GM18526 (cell line): ENCODE data around the gene RHEX.

ENCODE experiments used
- POLR2A ChIP-seq: IDR thresholded peaks from 3 replicates; pipeline ENCODE4 v1.6.1; 2011; ENCODE audit not compliant: insufficient read length; ENCODE audit errors: extremely low read depth

Gene RHEX

DNA sequence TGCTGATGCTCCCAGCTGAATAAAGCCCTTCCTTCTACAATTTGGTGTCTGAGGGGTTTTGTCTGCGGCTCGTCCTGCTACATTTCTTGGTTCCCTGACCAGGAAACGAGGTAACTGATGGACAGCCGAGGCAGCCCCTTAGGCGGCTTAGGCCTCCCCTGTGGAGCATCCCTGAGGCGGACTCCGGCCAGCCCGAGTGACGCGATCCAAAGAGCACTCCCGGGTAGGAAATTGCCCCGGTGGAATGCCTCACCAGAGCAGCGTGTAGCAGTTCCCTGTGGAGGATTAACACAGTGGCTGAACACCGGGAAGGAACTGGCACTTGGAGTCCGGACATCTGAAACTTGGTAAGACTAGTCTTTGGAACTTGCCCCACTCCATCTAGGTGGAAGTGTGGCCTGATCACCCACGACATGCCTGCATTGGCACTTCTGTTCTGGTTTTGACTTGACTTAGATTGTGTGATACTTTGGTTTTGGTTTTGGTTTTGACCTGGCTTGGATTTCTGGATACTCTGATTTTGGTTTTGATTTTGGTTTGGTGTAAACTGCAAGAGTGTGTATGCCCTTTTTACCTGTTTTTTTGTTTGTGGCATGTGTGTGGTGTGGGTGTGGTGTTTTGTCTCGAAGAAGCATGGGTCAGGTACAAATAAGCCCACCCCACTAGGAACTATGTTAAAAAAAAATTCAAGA is at the start of gene RHEX:
RHEX (plus strand) TSS at position 255 of the 692 bp plus-strand sequence. CDS start 44,656 bp downstream, outside the sequence.
- TF ChIP-seq POLR2A = peak; percentile 30

DNA sequence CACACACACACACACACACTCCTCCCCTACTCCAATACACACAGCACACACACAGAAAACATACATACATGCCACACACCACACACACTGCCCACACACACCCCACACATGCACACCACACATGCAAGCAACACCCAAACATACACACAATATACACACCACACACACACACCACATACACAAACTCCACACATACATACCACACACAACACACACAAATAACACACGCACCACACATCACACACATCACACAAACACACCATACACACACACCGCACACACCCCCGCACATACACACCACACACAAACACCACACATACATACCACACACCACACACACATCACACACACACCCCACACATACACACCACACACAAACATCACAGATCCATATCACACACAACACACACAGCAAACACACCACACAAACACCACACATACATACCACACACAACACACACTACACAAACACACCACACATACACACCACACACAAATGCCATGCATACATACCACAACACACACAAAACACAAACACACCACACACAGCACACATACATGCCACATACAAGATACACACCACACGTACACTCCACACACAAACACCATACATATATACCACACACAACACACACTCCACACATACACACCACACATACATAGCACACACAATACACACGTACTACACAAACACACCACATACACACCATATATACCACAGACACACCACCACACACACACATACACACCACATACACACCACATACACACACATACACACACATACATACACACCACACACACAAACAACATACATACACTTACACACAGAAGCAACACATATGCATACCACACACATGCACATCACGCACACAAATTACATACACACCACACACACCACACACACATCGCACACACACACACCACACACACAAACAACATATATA is 48.8 kb upstream of the RHEX start:
- TF ChIP-seq POLR2A = no peak

GRCh38 chr1:206004826-206005225 is 48.1 kb upstream of the RHEX start:
- no peak for TF ChIP-seq POLR2A

DNA sequence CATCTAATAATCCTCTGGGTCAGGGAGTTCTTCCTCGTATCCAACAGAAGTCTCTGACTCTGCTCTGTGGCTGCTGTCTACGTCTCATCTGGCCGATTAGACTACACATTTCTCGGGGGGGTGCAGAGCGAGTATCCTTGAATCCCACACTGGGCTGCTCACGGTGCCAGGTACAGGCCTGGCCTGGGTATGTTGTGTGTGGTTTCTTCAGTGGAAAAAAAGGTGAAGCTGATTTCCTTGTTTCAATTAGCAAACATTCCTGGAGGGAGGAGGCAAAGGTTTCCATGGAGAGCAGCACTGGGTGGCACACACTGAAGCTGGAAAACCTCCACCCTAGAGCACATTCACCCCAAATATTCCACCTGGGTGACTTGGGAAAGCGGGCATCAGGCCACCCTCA is 47.7 kb upstream of the RHEX start:
- TF ChIP-seq POLR2A = no peak

DNA sequence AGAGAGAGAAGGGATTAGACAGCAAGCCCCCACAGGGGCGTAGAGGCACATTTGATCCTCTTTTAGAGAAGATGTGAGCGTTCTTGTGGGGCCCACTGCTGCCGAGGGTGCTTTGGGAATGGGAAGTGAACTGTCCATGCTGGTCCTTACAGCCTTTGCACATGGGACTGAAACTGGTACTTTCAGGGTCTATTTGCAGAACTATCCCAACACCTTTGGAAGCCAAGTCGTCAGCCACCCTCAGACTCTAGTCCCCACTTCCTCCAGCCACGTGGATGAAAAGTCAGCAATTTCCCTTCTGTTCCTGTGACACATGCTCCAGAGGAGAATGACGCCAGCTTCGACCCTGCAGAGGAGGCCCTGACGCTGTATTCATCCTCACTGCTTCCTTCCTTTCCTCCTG is 47.2 kb upstream of the RHEX start:
- TF ChIP-seq POLR2A = no peak

DNA sequence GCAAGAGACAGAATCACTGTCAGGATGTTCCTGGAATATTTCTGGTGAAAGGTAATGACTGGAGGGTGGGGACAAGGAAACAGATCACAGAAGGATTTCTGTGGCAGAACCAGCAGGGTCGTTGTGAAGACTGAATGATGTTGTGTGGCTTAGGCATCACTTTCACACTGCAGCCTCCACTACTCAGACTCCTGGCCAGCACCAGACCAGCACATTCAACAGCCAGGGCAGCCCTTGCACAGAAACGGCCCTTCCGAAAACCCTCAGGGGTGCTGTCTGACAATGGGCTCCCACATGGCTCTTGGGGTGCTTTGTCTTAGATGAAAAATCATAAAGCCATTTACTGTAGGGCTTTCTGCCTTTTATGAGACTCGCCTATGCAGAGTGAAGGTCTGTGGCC is 46.0 kb upstream of the RHEX start:
- no peak for TF ChIP-seq POLR2A

DNA sequence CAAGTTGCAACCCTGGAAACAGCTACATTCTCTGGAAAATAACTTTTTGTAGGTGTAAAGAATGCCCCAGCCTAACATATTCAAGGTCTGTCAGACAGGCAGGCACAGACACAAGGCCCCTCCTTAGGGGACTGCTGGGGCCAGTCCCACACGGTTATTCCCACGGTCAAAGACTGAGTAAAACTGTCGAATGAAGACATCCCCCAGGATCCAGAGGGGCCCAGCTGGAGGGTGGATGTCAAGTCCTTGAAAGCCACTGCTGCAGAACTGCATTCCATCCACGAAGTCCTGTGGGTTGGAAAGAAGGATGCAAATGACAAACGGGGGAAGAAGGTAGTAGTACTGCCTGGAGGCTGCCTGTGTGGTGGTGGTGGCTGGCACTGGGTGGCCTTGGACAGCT is 42.9 kb upstream of the RHEX start:
- TF ChIP-seq POLR2A = no peak

DNA sequence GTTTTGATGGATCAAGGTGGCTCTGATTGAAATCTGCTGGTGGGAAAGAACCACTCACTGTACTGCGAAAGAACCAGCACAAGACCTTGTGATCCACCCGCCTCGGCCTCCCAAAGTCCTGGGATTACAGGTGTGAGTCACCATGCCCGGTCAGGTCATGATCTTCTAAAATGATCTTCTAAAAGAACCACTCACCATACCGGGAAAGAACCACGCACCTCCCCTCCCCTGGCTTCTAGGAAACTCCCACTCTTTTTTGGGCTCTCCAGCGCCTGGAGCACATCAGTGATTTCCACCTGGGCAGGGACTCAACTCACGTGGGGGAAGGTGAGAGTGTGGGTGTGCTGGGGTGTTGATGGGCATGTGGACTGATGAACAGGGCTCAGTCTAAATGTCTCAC is 41.9 kb upstream of the RHEX start:
- TF ChIP-seq POLR2A = no peak

DNA sequence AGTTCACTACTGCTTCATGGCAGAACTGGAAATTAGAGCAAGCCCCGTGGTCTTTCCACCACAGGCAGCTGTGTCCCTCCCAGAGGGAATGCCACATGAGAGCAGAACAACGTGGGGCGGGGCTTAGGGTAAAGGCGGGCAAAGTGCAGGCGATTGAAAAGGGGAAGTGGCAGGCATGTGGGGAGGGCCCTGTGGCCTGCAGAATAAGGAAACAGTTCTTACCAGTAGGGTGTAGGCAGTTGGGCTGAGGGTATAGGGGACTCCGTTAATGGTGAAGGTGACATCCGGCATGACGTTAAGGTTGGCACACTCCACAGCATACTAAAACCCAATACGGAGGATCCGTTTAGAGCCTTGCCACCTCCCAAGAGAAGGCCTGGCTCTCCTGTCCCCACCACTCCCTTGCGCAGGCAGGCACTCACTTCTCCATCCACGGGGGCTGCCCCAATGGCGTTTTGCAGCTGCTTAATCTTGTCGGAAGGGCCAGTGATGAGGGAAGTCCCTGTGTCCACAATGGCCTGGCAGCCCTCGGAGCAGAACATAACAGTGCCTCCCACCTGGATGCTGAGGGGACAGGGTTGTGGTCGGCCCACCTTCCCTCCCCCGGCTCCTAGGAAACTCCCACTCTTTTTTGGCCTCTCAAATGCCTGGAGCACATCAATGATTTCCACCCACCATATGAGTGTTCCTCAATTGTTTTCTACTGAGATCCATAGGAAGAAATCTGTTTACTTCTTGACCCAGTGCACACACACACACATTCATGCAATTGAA is 40.7 kb upstream of the RHEX start:
- TF ChIP-seq POLR2A = no peak

GRCh38 chr1:206013026-206013795 is 39.8 kb upstream of the RHEX start:
- TF ChIP-seq POLR2A = no peak

DNA sequence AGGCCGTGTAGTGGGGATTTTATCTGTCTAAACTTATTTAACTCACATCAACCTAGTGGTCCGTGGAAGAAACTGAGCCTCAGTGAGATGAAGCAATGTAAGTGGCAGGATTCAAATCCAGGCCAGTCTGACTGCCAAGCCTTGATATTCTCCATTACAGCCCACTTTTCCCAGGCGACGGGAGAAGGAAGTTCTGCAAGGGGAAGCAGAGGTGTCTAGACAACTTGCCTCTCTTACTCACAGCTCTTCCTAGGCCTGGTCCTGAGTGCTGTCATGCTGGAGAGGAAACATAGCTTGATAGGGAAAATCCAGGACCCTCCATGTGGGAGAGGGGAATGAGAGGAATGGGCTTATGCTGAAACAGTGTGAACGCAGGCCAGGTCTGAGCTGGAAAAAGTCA is 38.4 kb upstream of the RHEX start:
- TF ChIP-seq POLR2A = no peak

DNA sequence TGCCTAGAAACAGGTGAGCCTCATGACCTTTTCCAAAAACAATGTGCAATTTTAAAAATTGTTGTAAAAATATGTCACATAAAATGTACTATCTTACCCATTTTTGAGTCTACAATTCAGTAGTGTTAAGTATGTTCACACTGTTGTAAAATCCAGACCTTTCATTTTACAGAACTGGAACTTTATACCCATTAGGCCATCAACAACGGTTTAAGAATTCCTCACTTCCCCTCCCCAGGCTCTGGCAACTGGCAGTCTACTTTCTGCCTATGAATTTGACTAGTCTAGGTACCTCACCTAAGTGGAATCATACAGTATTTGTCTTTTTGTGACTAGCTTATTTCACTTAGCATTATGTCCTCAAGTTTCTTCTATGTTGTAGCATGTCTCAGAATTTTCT is 37.9 kb upstream of the RHEX start:
- no peak for TF ChIP-seq POLR2A

- no peak for TF ChIP-seq POLR2A
Observed at GRCh38 chr1:206020393-206021007, 32.5 kb upstream of the RHEX start.

DNA sequence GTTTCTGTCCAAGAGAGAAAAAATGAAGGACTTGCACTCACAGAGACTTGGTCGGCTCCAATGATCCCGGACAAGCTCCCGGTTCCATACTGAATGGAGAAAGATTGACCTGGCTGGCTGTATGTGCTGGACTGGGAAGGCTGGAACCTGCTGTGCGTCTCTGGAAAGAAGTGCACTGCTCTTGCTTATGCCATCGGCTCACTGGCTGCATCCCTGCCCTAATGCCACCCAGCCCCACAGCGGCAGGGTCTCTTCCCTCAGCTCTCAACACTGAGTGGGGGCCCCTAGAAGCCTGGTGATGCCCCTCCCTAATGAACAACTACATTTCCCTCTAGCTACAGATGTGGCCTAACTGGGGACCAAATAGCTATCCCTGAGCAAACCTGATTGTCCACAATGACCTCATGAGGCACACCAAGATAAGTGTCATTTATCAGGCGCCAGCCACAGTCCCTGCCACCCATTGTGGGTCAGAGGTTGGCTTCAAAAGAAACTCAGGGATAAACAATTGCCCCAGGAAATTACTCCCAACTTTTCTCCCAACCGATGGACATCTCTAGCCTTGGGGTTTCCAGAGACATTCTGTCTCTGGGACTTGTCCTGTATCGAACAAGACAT is 31.9 kb upstream of the RHEX start:
- TF ChIP-seq POLR2A = no peak

GRCh38 chr1:206021626-206022365 is 31.2 kb upstream of the RHEX start:
- no peak for TF ChIP-seq POLR2A
